Endodermal cell (in vitro differentiated cells): ENCODE results near the gene PLOD2. TPM values are rescaled to one million over a fixed set of nuclear protein-coding genes. Genes with fewer than 3 reads are reported as not detected.

Experiments used
- DNase-seq: peaks from one replicate; pipeline ENCODE4 v3.0.0-alpha.2; 2017
- H3K27ac ChIP-seq: 2 replicates; pipeline ENCODE4 v1.5.1; 2013; ENCODE audit warnings: mild to moderate bottlenecking, low read depth, low read length, moderate library complexity
- H3K27me3 ChIP-seq: 2 replicates; pipeline ENCODE4 v1.6.1; 2013; ENCODE audit warnings: mild to moderate bottlenecking, low read length, moderate library complexity; ENCODE audit not compliant: insufficient read depth, control insufficient read depth, poor library complexity, severe bottlenecking
- H3K36me3 ChIP-seq: 2 replicates; pipeline ENCODE4 v1.7.0; 2013; ENCODE audit warnings: mild to moderate bottlenecking, low read length, moderate library complexity; ENCODE audit not compliant: control insufficient read depth, insufficient read depth
- H3K4me1 ChIP-seq: one replicate; pipeline ENCODE4 v1.7.0; 2013; ENCODE audit warnings: low read length; ENCODE audit not compliant: control insufficient read depth, insufficient read depth
- H3K4me3 ChIP-seq: 2 replicates; pipeline ENCODE4 v1.5.1; 2013; ENCODE audit warnings: mild to moderate bottlenecking, low read length, moderate library complexity
- H3K9ac ChIP-seq: 2 replicates; pipeline ENCODE4 v1.6.1; 2013; ENCODE audit warnings: mild to moderate bottlenecking, low read length, moderate library complexity; ENCODE audit not compliant: poor library complexity, severe bottlenecking; ENCODE audit errors: extremely low read depth
- H3K9me3 ChIP-seq: 2 replicates; pipeline ENCODE4 v1.6.1; 2013; ENCODE audit warnings: mild to moderate bottlenecking, low read length, moderate library complexity; ENCODE audit not compliant: control insufficient read depth
- H3K27ac Mint-ChIP-seq: 2 replicates; pipeline ENCODE4 v1.8.0; 2020; ENCODE audit warnings: mixed read lengths
- H3K27me3 Mint-ChIP-seq: 2 replicates; pipeline ENCODE4 v1.8.0; 2021; ENCODE audit warnings: mild to moderate bottlenecking, mixed read lengths; ENCODE audit not compliant: insufficient read depth
- H3K36me3 Mint-ChIP-seq: 2 replicates; pipeline ENCODE4 v1.8.0; 2020; ENCODE audit warnings: low read depth, mixed read lengths
- H3K4me1 Mint-ChIP-seq: 2 replicates; pipeline ENCODE4 v1.8.0; 2020; ENCODE audit warnings: mixed read lengths
- H3K4me3 Mint-ChIP-seq: 2 replicates; pipeline ENCODE4 v1.8.0; 2020; ENCODE audit warnings: mild to moderate bottlenecking, moderate library complexity, mixed read lengths
- H3K9me3 Mint-ChIP-seq: 2 replicates; pipeline ENCODE4 v1.8.0; 2020; ENCODE audit warnings: mild to moderate bottlenecking, mixed read lengths
- CTCF ChIP-seq: fragments of 200-600 bp; sonication (generic); conservative IDR thresholded peaks from 2 replicates; pipeline ENCODE4 v1.5.0; 2021; ENCODE audit warnings: antibody characterized with exemption, mild to moderate bottlenecking
- WGBS, 2 experiments: methylation state at CpG; one replicate each; pipeline versions ENCODE4 v1.1.5 to v1.1.7; 2013; ENCODE audit warnings: missing lambda C conversion rate in 2 of 2, mixed read lengths in 1 of 2; ENCODE audit not compliant: insufficient coverage in 1 of 2, insufficient read length in 1 of 2; 5-methylcytosine and 5-hydroxymethylcytosine counted together
- total RNA-seq, 2 donors: library from RNA; stranded (reverse); fragmentation: NEBNext Ultra II Directional in 1 of 2; extraction: Animal tissue kit (Norgen Biotek cat#: 25700) in 1 of 2; gene quantifications; 2 replicates in 1 of 2; 3 replicates in 1 of 2; pipeline ENCODE4 v1.2.1, GENCODE V29; 2021

The PLOD2 gene
- total RNA-seq, 2 donors from 2014 or later, result 37.9 to 65.5 TPM

GRCh38 chr3:146170591-146170990, 9.6 kb upstream of the PLOD2 start:
- TF ChIP-seq CTCF, result no peak
- 83 to 94% methylated on average over 1 of the region's 1 CpG for WGBS, 2 experiments
- H3K27ac ChIP-seq, result no peak overlapping the region

GRCh38 chr3:146169891-146170290, 8.9 kb upstream of the PLOD2 start:
- Histone ChIP-seq H3K4me3 (no peak overlapping the region), H3K9me3 (no peaks in the 10 kb centered on the region), H3K9ac (no peak overlapping the region), H3K27me3 (no peaks in the 10 kb centered on the region), H3K4me1 (no peaks in the 10 kb centered on the region), H3K27ac (no peak overlapping the region), H3K36me3 (no peaks in the 10 kb centered on the region)
- no peak overlapping the region for H3K4me3 Mint-ChIP-seq
- no peak overlapping the region for H3K27ac Mint-ChIP-seq
- no peaks in the 10 kb centered on the region for H3K27me3 Mint-ChIP-seq
- peaks cover 7% of the 10 kb centered on the region for H3K4me1 Mint-ChIP-seq
- no peaks in the 10 kb centered on the region for H3K9me3 Mint-ChIP-seq
- DNase-seq, result no peak
- H3K36me3 Mint-ChIP-seq, result no peaks in the 10 kb centered on the region
- 96 to 100% methylated on average over 1 of the region's 1 CpG for WGBS, 2 experiments
- TF ChIP-seq CTCF, result no peak

More at GRCh38 chr3:146170591-146170990, 9.6 kb upstream of the PLOD2 start:
- Histone ChIP-seq H3K36me3 (no peaks in the 10 kb centered on the region), H3K9ac (no peak overlapping the region), H3K27me3 (no peaks in the 10 kb centered on the region), H3K4me1 (no peaks in the 10 kb centered on the region), H3K4me3 (no peak overlapping the region), H3K9me3 (no peaks in the 10 kb centered on the region)
- Mint-ChIP-seq H3K36me3 (no peaks in the 10 kb centered on the region), H3K27me3 (no peaks in the 10 kb centered on the region), H3K4me1 (peaks cover 2% of the 10 kb centered on the region), H3K4me3 (no peak overlapping the region), H3K9me3 (no peaks in the 10 kb centered on the region), H3K27ac (no peak overlapping the region)
- DNase-seq, result no peak

DNA sequence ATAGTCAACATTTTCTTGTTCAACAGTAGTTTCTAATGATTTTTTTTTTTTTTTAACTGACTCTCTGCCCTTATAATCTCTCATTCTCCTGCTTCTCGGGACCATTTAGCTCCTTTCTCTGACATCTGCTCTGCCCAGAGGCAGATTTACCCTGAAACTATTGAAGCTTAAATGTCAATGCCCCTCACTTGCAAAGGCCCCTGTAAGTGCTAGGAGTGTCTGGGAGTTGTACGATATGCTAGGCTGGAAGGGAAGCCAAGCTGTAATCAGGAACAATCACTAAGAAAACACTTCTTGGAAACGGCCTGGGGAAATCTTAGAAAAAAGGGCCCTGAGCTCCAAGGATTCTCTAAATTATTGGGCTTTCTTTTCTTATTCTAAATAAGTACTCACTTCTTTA, 5.8 kb upstream of the PLOD2 start:
- Histone ChIP-seq H3K4me1 (no peaks in the 10 kb centered on the region), H3K36me3 (no peaks in the 10 kb centered on the region), H3K9ac (no peak overlapping the region), H3K27ac (no peak overlapping the region), H3K27me3 (no peaks in the 10 kb centered on the region), H3K4me3 (no peak overlapping the region), H3K9me3 (no peaks in the 10 kb centered on the region)
- Mint-ChIP-seq H3K9me3 (no peaks in the 10 kb centered on the region), H3K4me3 (no peak overlapping the region), H3K27me3 (peaks cover 15% of the 10 kb centered on the region), H3K36me3 (peaks cover 1% of the 10 kb centered on the region), H3K27ac (no peak overlapping the region), H3K4me1 (peaks cover 11% of the 10 kb centered on the region)
- WGBS, 2 experiments, result 84 to 85% methylated on average over 3 of the region's 3 CpGs
- DNase-seq, result no peak
- no peak for TF ChIP-seq CTCF
